GOT3 (cell line): ENCODE measurements around the gene VAV2.

ENCODE experiments used
- DNase-seq: peaks from one replicate; lab custom pipeline; 2025; ENCODE audit warnings: mixed read lengths; lab: John Stamatoyannopoulos, UW

The VAV2 gene

GRCh38 chr9:133891741-133892140 lies 100.4 kb downstream of the VAV2 start:
- DNase-seq: no peak

GRCh38 chr9:133890583-133890982 lies 101.5 kb downstream of the VAV2 start:
- DNase-seq: no peak

GRCh38 chr9:133889584-133890301 lies 102.4 kb downstream of the VAV2 start:
- no peak for DNase-seq

- DNase-seq: no peak
Observed at GRCh38 chr9:133888809-133889491, 103.2 kb downstream of the VAV2 start.

- DNase-seq: no peak
Observed at GRCh38 chr9:133888048-133888808, 103.9 kb downstream of the VAV2 start.

- no peak for DNase-seq
Observed at GRCh38 chr9:133887540-133888047, 104.5 kb downstream of the VAV2 start.

- DNase-seq: no peak
Observed at GRCh38 chr9:133886563-133887501, 105.3 kb downstream of the VAV2 start.

- DNase-seq: no peak
Observed at GRCh38 chr9:133884907-133885744, 107.0 kb downstream of the VAV2 start.

- no peak for DNase-seq
Observed at GRCh38 chr9:133882849-133883755, 109.0 kb downstream of the VAV2 start.

GRCh38 chr9:133881671-133882381 lies 110.3 kb downstream of the VAV2 start:
- DNase-seq: no peak

- DNase-seq: no peak
Observed at GRCh38 chr9:133880851-133881661, 111.1 kb downstream of the VAV2 start.

- DNase-seq: no peak
Observed at GRCh38 chr9:133880136-133880535, 112.0 kb downstream of the VAV2 start.

- DNase-seq: no peak
Observed at GRCh38 chr9:133879615-133880014, 112.5 kb downstream of the VAV2 start.

GRCh38 chr9:133878402-133878801 lies 113.7 kb downstream of the VAV2 start:
- DNase-seq: no peak

GRCh38 chr9:133877967-133878366 lies 114.2 kb downstream of the VAV2 start:
- DNase-seq: no peak

GRCh38 chr9:133877327-133877726 lies 114.8 kb downstream of the VAV2 start:
- no peak for DNase-seq

- DNase-seq: no peak
Observed at GRCh38 chr9:133876836-133877235, 115.3 kb downstream of the VAV2 start.

- DNase-seq: no peak
Observed at GRCh38 chr9:133876144-133876543, 116.0 kb downstream of the VAV2 start.
